ENCODE measurements around the gene CBX8. TPM values are rescaled to one million over a fixed set of nuclear protein-coding genes. Genes with fewer than 3 reads are reported as not detected.

The CBX8 gene
- total and polyA plus RNA-seq, 12 donors, result 2.2 to 9.3 (median 5.4) TPM

DNA sequence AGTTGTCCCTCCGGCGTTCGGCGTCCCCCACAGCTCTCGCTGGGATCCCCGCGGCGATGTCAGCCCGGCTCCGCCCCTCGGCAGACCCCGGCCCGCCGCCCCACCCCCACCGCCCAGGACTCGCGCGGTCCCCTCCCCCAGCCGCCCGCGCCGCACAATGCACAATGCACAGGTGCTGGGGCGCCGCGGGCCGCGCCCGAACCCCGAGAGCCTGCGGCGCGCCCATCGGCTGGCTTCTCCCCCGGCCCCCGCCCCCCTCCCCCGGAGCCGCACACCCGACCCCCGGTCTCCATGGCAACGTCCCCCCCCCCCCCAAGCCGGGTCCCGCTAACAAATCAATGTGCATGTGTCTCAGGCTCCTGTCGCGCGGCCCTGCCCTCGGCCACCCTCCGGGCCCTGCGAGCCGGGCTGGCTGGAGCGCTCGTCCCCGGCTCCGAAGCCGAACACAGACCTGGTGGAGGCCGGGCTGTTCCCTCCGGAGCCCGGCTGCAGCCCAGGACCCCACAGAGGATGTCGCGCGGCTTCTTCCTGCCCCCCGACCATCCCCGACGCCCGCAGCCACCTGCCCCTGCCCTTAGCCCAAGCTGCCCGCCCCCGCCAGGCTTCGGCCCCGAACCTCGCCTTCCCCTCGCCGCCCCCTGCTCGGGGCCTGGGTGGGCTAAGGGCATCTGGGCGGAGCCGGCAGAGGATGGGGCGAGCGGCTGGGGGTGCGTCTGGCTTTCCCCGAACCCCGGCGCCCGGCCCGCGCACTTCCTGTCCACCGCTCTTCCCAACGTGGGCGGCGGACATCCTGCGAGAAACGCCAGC, 818 bp upstream of the CBX8 start:
- ATAC-seq, result peak in 4 of 8 donors; percentile 0 to 4 (median 2)
- intact Hi-C loops (cut with DNase I), result loop anchor here in 5 of 10 donors (5.0 kb wide), 4 partner anchors 40 to 195 kb away; partner anchors contain the start of gene CBX4 (in 1 of the 5)
- Histone ChIP-seq H3K4me3 (peak overlapping the region; percentile 51 to 81 (median 76)), H3K36me3 (peaks cover 0 to 11% (median 0%) of the 10 kb centered on the region in 9 donors), H3K4me1 (peaks cover 30 to 72% (median 53%) of the 10 kb centered on the region in 9 donors), H3K9me3 (no peaks in the 10 kb centered on the region), H3K27me3 (peaks cover 49 to 73% (median 65%) of the 10 kb centered on the region in 7 donors), H3K27ac (peak overlapping the region in 8 of 10 donors; percentile 62 to 92 (median 83))
- peak in 1 of 2 donors; percentile 42 for DNase-seq
- WGBS, 2 donors, result 1 to 2% methylated on average over 68 to 80 of the region's 89 CpGs
- TF ChIP-seq CTCF (IDR thresholded peaks at IDR 0.05), result no peak

DNA sequence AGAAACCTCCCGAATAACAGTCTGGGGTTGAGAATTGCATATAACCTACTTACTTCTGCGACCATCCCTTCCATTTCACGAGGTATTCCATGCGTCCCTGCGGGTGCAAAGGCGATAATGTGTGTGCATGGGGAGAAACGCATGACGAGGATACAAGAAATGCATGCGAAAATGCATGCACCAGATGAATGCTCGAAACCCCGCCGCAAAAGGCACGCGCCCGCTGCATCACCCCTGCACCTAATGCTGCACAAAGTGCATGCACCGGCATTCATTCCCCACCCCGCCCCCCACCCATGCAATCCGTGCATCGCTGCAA, 474 bp downstream of the CBX8 start:
- no peak for ATAC-seq
- no peak for DNase-seq
- Histone ChIP-seq H3K27ac (peak overlapping the region in 8 of 10 donors; percentile 76 to 92 (median 88)), H3K27me3 (peaks cover 38 to 73% (median 65%) of the 10 kb centered on the region in 7 donors), H3K4me1 (peaks cover 35 to 74% (median 57%) of the 10 kb centered on the region in 9 donors), H3K4me3 (peak overlapping the region; percentile 46 to 81 (median 76)), H3K9me3 (no peaks in the 10 kb centered on the region), H3K36me3 (peaks cover 0 to 11% (median 0%) of the 10 kb centered on the region in 9 donors)
- no peak for TF ChIP-seq CTCF (IDR thresholded peaks at IDR 0.05)
- intact Hi-C loops (cut with DNase I), result loop anchor here in 5 of 10 donors (5.0 kb wide), 4 partner anchors 41 to 196 kb away; partner anchors contain the start of gene CBX4 (in 1 of the 5)
- WGBS, 2 donors, result 1 to 2% methylated on average over 19 of the region's 19 CpGs

DNA sequence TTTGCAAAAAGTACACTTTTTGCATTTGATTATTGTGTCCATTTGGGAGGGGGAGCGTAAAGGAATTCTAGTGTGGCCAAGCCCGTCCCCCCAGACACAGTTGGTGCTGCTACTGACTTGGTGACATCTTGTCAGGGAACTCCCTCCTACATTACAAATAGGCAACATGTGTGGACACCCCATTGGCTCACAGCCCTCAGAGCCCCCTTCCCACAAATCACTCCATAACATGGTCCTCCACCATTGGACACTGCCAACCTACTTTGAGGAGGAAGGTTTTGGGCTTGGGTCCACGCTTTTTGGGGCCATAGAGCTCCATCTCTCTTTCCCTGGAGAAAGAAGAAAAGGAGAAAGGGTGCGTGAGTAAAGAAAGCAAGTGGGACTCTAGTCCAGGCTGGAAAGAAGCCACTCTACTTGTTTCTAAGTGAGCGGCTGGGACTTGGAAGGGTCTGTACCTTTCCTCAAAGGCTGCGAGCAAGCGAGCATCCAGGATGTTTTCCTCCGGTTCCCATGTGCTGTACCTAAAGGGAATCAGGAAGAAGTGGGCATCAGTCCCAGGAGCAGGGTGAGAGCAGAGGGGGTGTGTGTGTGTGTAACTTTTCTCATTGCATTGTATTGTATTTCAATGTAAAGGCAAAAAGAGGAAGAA, 958 bp downstream of the CBX8 start:
- Histone ChIP-seq H3K27me3 (peaks cover 38 to 73% (median 65%) of the 10 kb centered on the region in 7 donors), H3K27ac (peak overlapping the region in 1 of 10 donors; percentile 80), H3K4me3 (peak overlapping the region; percentile 46 to 81 (median 76)), H3K4me1 (peaks cover 33 to 74% (median 58%) of the 10 kb centered on the region in 9 donors), H3K9me3 (no peaks in the 10 kb centered on the region), H3K36me3 (peaks cover 0 to 11% (median 0%) of the 10 kb centered on the region in 9 donors)
- DNase-seq (no peak), ATAC-seq (no peak)
- intact Hi-C loops (cut with DNase I), result loop anchor here in 5 of 10 donors (5.0 kb wide), 4 partner anchors 41 to 196 kb away; partner anchors contain the start of gene CBX4 (in 1 of the 5)
- WGBS, 2 donors, result 80 to 84% methylated on average over 8 of the region's 8 CpGs
- TF ChIP-seq CTCF (IDR thresholded peaks at IDR 0.05), result no peak
